Fibroblast of lung (primary cell): ENCODE results near the gene S100A11. TPM values are rescaled to one million over a fixed set of nuclear protein-coding genes. Genes with fewer than 3 reads are reported as not detected.

Source experiments
- DNase-seq, 2 donors: peaks; one replicate each; pipeline versions ENCODE4 v3.0.0 to v3.0.0-alpha.2; 2010; ENCODE audit warnings: low read depth in 2 of 2
- H2AFZ ChIP-seq: 2 replicates; pipeline ENCODE4 v1.5.1; 2012; ENCODE audit warnings: low read length, control low read depth, inconsistent platforms
- H3K27ac ChIP-seq: 2 replicates; pipeline ENCODE4 v1.5.1; 2011; ENCODE audit warnings: low read length, control low read depth; ENCODE audit not compliant: insufficient read depth
- H3K27me3 ChIP-seq: 2 replicates; pipeline ENCODE4 v1.5.1; 2011; ENCODE audit warnings: mild to moderate bottlenecking, low read length; ENCODE audit not compliant: control insufficient read depth, insufficient read depth
- H3K36me3 ChIP-seq: 2 replicates; pipeline ENCODE4 v1.5.1; 2011; ENCODE audit warnings: low read length; ENCODE audit not compliant: control insufficient read depth, insufficient read depth
- H3K4me1 ChIP-seq: 2 replicates; pipeline ENCODE4 v1.5.1; 2011; ENCODE audit warnings: low read length; ENCODE audit not compliant: control insufficient read depth, insufficient read depth; ENCODE audit errors: extremely low read depth
- H3K4me2 ChIP-seq: 2 replicates; pipeline ENCODE4 v1.5.1; 2011; ENCODE audit warnings: low read length, control low read depth; ENCODE audit not compliant: insufficient read depth; ENCODE audit errors: extremely low read depth
- H3K4me3 ChIP-seq, 4 experiments: fragments of 200-600 bp in 1 of 4; sonication (generic) in 1 of 4; replicated peaks in 1 of 4; 2 replicates each; pipeline ENCODE4 v1.5.1; 2011 to 2016; ENCODE audit warnings: low read length in 4 of 4, low read depth in 3 of 4, mild to moderate bottlenecking in 3 of 4, control low read depth in 2 of 4, inconsistent platforms in 1 of 4, mixed read lengths in 1 of 4; ENCODE audit not compliant: insufficient read depth in 1 of 4; ENCODE audit errors: control extremely low read depth in 1 of 4
- H3K79me2 ChIP-seq: 2 replicates; pipeline ENCODE4 v1.5.1; 2012; ENCODE audit warnings: mild to moderate bottlenecking, low read length, inconsistent platforms; ENCODE audit not compliant: control insufficient read depth, insufficient read depth
- H3K9ac ChIP-seq: 2 replicates; pipeline ENCODE4 v1.5.1; 2011; ENCODE audit warnings: mild to moderate bottlenecking, low read length, control low read depth; ENCODE audit not compliant: insufficient read depth
- H3K9me3 ChIP-seq: 2 replicates; pipeline ENCODE4 v1.5.1; 2012; ENCODE audit warnings: low read depth, low read length; ENCODE audit not compliant: control insufficient read depth, insufficient read depth
- H4K20me1 ChIP-seq: 2 replicates; pipeline ENCODE4 v1.5.1; 2011; ENCODE audit warnings: low read length; ENCODE audit not compliant: control insufficient read depth, insufficient read depth; ENCODE audit errors: extremely low read depth
- EZH2 ChIP-seq: IDR thresholded peaks from 2 replicates; pipeline ENCODE4 v1.5.1; 2012; ENCODE audit warnings: low read length, control low read depth, mild to moderate bottlenecking; ENCODE audit errors: missing control alignments
- polyA plus RNA-seq, 2 donors: library from polyadenylated mRNA; depleted of rRNA in 1 of 2; stranded (reverse) in 1 of 2; unstranded in 1 of 2; fragments of >200 nt; gene quantifications; 2 replicates each; pipeline ENCODE4 v1.2.1, GENCODE V29; 2011 to 2012; ENCODE audit warnings: missing spikeins in 1 of 2
- total RNA-seq: library from RNA; depleted of rRNA; stranded (reverse); fragments of >200 nt; gene quantifications from 2 replicates; pipeline ENCODE4 v1.2.1, GENCODE V29; 2014
- TF ChIP-seq, protein P1 (sequence below), 2 donors: IDR thresholded peaks in 1 of 2; conservative IDR thresholded peaks in 1 of 2; 1 replicate in 1 of 2; 2 replicates in 1 of 2; pipeline ENCODE4 v1.5.1; 2011 to 2012; ENCODE audit warnings: low read length in 2 of 2, control low read depth in 1 of 2, inconsistent platforms in 1 of 2, low read depth in 1 of 2, mild to moderate bottlenecking in 1 of 2

The S100A11 gene
- total and polyA plus RNA-seq, 2 donors (not counting 1 experiment from before 2014, with no cell fraction given): 55.8 to 1,144 TPM

GRCh38 chr1:151990058-151990855 lies 46.5 kb downstream of the S100A11 start:
- Histone ChIP-seq H3K9me3 (no peaks in the 10 kb centered on the region), H3K4me3 (peak overlapping the region; percentile 66 to 93 (median 84)), H3K27me3 (no peaks in the 10 kb centered on the region), H3K79me2 (peaks cover 77% of the 10 kb centered on the region), H3K4me2 (peak overlapping the region; percentile 82), H3K36me3 (no peaks in the 10 kb centered on the region), H3K9ac (no peak overlapping the region), H4K20me1 (no peaks in the 10 kb centered on the region), H2AFZ (no peak overlapping the region), H3K4me1 (peaks cover 29% of the 10 kb centered on the region), H3K27ac (peak overlapping the region; percentile 53)
- TF ChIP-seq, protein P1, sequence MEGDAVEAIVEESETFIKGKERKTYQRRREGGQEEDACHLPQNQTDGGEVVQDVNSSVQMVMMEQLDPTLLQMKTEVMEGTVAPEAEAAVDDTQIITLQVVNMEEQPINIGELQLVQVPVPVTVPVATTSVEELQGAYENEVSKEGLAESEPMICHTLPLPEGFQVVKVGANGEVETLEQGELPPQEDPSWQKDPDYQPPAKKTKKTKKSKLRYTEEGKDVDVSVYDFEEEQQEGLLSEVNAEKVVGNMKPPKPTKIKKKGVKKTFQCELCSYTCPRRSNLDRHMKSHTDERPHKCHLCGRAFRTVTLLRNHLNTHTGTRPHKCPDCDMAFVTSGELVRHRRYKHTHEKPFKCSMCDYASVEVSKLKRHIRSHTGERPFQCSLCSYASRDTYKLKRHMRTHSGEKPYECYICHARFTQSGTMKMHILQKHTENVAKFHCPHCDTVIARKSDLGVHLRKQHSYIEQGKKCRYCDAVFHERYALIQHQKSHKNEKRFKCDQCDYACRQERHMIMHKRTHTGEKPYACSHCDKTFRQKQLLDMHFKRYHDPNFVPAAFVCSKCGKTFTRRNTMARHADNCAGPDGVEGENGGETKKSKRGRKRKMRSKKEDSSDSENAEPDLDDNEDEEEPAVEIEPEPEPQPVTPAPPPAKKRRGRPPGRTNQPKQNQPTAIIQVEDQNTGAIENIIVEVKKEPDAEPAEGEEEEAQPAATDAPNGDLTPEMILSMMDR (conservative IDR thresholded peaks at IDR 0.05 in 1 of 2, IDR thresholded peaks at IDR 0.05 in 1 of 2; ENCODE audit: low read depth in 1 of 2, low read length in 2 of 2): no peak
- TF ChIP-seq EZH2: no peak
- DNase-seq: no peak

- H3K9me3 ChIP-seq: no peaks in the 10 kb centered on the region
- H3K4me3 ChIP-seq: peak overlapping the region in 3 of 4 experiments; percentile 8 to 93 (median 66)
- peak overlapping the region; percentile 88 for H3K4me2 ChIP-seq
- H3K27me3 ChIP-seq: no peaks in the 10 kb centered on the region
- H3K4me1 ChIP-seq: peaks cover 27% of the 10 kb centered on the region
- peak overlapping the region; percentile 84 for H3K27ac ChIP-seq
- no peaks in the 10 kb centered on the region for H4K20me1 ChIP-seq
- H2AFZ ChIP-seq: no peak overlapping the region
- DNase-seq: peak; percentile 86 to 92
- TF ChIP-seq, protein P1 (conservative IDR thresholded peaks at IDR 0.05 in 1 of 2, IDR thresholded peaks at IDR 0.05 in 1 of 2; ENCODE audit: low read depth in 1 of 2, low read length in 2 of 2): no peak
- peaks cover under 1% of the 10 kb centered on the region for H3K36me3 ChIP-seq
- no peak overlapping the region for H3K9ac ChIP-seq
- peaks cover 85% of the 10 kb centered on the region for H3K79me2 ChIP-seq
These were observed 47.5 kb downstream of the S100A11 start for GRCh38 chr1:151989211-151989862.

GRCh38 chr1:151988405-151988923 lies 48.3 kb downstream of the S100A11 start:
- Histone ChIP-seq H3K4me2 (peak overlapping the region; percentile 88), H3K27ac (peak overlapping the region; percentile 84), H4K20me1 (no peaks in the 10 kb centered on the region), H3K9me3 (no peaks in the 10 kb centered on the region), H3K9ac (peak overlapping the region; percentile 11), H3K27me3 (no peaks in the 10 kb centered on the region), H2AFZ (no peak overlapping the region), H3K4me3 (peak overlapping the region in 3 of 4 experiments; percentile 8 to 93 (median 66)), H3K79me2 (peaks cover 84% of the 10 kb centered on the region), H3K36me3 (peaks cover 6% of the 10 kb centered on the region), H3K4me1 (peaks cover 27% of the 10 kb centered on the region)
- peak; percentile 62 to 96 for DNase-seq
- TF ChIP-seq, protein P1 (conservative IDR thresholded peaks at IDR 0.05 in 1 of 2, IDR thresholded peaks at IDR 0.05 in 1 of 2; ENCODE audit: low read depth in 1 of 2, low read length in 2 of 2): no peak
- no peak for TF ChIP-seq EZH2
